Chondrocyte (in vitro differentiated cells): ENCODE results near the gene TMEM44. TPM values are rescaled to one million over a fixed set of nuclear protein-coding genes. Genes with fewer than 3 reads are reported as not detected.
A peak's percentile ranks its signal among the peaks of the same experiment; 100 is the strongest.

Experiments
- DNase-seq: peaks from one replicate; pipeline ENCODE4 v3.0.0; 2021; ENCODE audit warnings: mixed read lengths, low spot score
- H3K27ac Mint-ChIP-seq: one replicate; pipeline ENCODE4 v1.8.0; 2021; ENCODE audit warnings: mild to moderate bottlenecking, moderate library complexity, mixed read lengths; ENCODE audit not compliant: unreplicated experiment
- H3K27me3 Mint-ChIP-seq: 2 replicates; pipeline ENCODE4 v1.8.0; 2021; ENCODE audit warnings: low read depth, mixed read lengths
- H3K36me3 Mint-ChIP-seq: 2 replicates; pipeline ENCODE4 v1.8.0; 2021; ENCODE audit warnings: low read depth, mixed read lengths
- H3K4me1 Mint-ChIP-seq: 2 replicates; pipeline ENCODE4 v1.8.0; 2021; ENCODE audit warnings: low read depth, mild to moderate bottlenecking, mixed read lengths
- H3K4me3 Mint-ChIP-seq: one replicate; pipeline ENCODE4 v1.8.0; 2021; ENCODE audit warnings: mild to moderate bottlenecking, moderate library complexity, mixed read lengths; ENCODE audit not compliant: unreplicated experiment
- H3K9me3 Mint-ChIP-seq: 2 replicates; pipeline ENCODE4 v1.8.0; 2021; ENCODE audit warnings: low read depth, mixed read lengths
- CTCF ChIP-seq: fragments of 200-600 bp; sonication (generic); IDR thresholded peaks from 2 replicates; pipeline ENCODE4 v1.5.0; 2021; ENCODE audit warnings: antibody characterized with exemption, mild to moderate bottlenecking, moderate library complexity
- total RNA-seq: library from RNA; stranded (reverse); gene quantifications from 3 replicates; pipeline ENCODE4 v1.2.1, GENCODE V29; 2021

The TMEM44 gene
- total RNA-seq, 1 donor from 2014 or later = 25.0 TPM

DNA sequence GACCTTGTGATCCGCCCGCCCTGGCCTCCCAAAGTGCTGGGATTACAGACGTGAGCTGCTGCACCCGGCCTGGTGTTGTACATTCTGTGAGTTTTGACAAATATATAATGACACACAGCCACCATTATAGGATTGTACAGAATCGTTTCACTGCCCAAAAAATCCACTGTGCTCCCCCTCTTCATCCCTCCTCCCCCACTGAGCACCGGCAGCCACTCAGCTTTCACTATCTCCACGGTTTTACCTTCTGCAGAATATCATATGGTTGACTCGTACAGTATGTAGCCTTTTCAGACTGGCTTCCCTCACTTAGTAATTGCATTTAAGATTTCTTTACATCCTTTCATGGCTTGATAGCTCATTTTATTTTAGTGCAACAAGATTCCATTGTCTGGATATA is 89.7 kb downstream of the TMEM44 start:
- no peak overlapping the region for H3K27ac Mint-ChIP-seq
- no peaks in the 10 kb centered on the region for H3K36me3 Mint-ChIP-seq
- H3K4me1 Mint-ChIP-seq = peaks cover 10% of the 10 kb centered on the region
- H3K9me3 Mint-ChIP-seq = peaks cover 6% of the 10 kb centered on the region
- TF ChIP-seq CTCF = no peak
- no peak for DNase-seq
- no peaks in the 10 kb centered on the region for H3K27me3 Mint-ChIP-seq
- no peak overlapping the region for H3K4me3 Mint-ChIP-seq

- no peak for TF ChIP-seq CTCF
- Mint-ChIP-seq H3K9me3 (no peaks in the 10 kb centered on the region), H3K4me1 (peaks cover 21% of the 10 kb centered on the region), H3K4me3 (no peak overlapping the region), H3K36me3 (no peaks in the 10 kb centered on the region), H3K27me3 (no peaks in the 10 kb centered on the region), H3K27ac (no peak overlapping the region)
- DNase-seq = no peak
Measured at GRCh38 chr3:194541483-194541882, 91.7 kb downstream of the TMEM44 start.

- DNase-seq = no peak
- H3K4me1 Mint-ChIP-seq = peaks cover 21% of the 10 kb centered on the region
- no peaks in the 10 kb centered on the region for H3K27me3 Mint-ChIP-seq
- H3K9me3 Mint-ChIP-seq = no peaks in the 10 kb centered on the region
- H3K27ac Mint-ChIP-seq = no peak overlapping the region
- no peaks in the 10 kb centered on the region for H3K36me3 Mint-ChIP-seq
- TF ChIP-seq CTCF = no peak
- no peak overlapping the region for H3K4me3 Mint-ChIP-seq
Measured at GRCh38 chr3:194540274-194540905, 92.8 kb downstream of the TMEM44 start.

- Mint-ChIP-seq H3K9me3 (peaks cover 7% of the 10 kb centered on the region), H3K27me3 (no peaks in the 10 kb centered on the region), H3K27ac (no peak overlapping the region), H3K4me1 (peaks cover 21% of the 10 kb centered on the region), H3K4me3 (no peak overlapping the region), H3K36me3 (no peaks in the 10 kb centered on the region)
- TF ChIP-seq CTCF = no peak
- no peak for DNase-seq
Measured at GRCh38 chr3:194539498-194539897, 93.7 kb downstream of the TMEM44 start.

DNA sequence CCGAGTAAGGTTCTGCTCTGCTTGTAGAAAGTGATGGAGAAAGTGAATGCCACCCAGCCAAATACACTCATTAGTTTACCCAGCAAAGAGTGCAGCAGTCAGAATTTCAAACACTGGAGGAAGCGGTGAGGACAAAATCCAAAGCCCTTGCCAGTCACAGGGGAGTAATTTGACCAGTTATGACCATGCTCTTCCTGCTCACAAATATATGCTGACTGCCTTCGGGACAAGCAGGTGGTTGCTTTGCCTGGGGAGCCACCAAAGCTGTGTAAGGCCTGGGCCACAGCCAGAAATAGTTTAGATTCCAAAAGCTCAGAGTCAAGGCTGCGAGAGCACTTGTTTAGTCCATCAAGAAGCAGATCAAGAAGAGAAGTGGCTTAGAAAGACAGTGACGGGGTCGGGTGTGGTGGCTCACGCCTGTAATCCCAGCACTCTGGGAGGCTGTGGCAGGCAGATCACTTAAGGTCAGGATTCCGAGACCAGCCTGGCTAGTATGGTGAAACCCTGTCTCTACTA is 95.4 kb downstream of the TMEM44 start:
- H3K4me3 Mint-ChIP-seq = no peak overlapping the region
- H3K27ac Mint-ChIP-seq = peak overlapping the region; percentile 86
- peaks cover 19% of the 10 kb centered on the region for H3K9me3 Mint-ChIP-seq
- H3K4me1 Mint-ChIP-seq = peaks cover 21% of the 10 kb centered on the region
- H3K36me3 Mint-ChIP-seq = peaks cover 6% of the 10 kb centered on the region
- no peak for TF ChIP-seq CTCF
- no peaks in the 10 kb centered on the region for H3K27me3 Mint-ChIP-seq
- DNase-seq = no peak

Other genes starting within 250 kb of the TMEM44 start
- gene GP5, start 234.2 kb downstream of the TMEM44 start, total RNA-seq = 0.28 TPM in 1 of 3 replicates, not detected in the others
- 65.7 to 92.4 TPM (median 87.7 TPM) in 3 replicates for gene ATP13A3, start 146.4 kb downstream of the TMEM44 start, total RNA-seq
- 20.4 to 30.2 TPM (median 22.5 TPM) in 3 replicates for gene LSG1, start 38.8 kb upstream of the TMEM44 start, total RNA-seq
- 22.8 to 25.3 TPM (median 25.1 TPM) in 3 replicates for gene FAM43A, start 52.5 kb upstream of the TMEM44 start, total RNA-seq